Activated naive CD8-positive, alpha-beta T cell treated with anti-CD3 and anti-CD28 coated beads for 36 hours (primary cell): ENCODE measurements around the gene FITM1. TPM values are rescaled to one million over a fixed set of nuclear protein-coding genes. Genes with fewer than 3 reads are reported as not detected.
A peak's percentile ranks its signal among the peaks of the same experiment; 100 is the strongest.

ENCODE experiments used
- DNase-seq: peaks from one replicate; pipeline ENCODE4 v3.0.0; 2021
- H3K27ac Mint-ChIP-seq: one replicate; pipeline ENCODE4 v1.8.0; 2022; ENCODE audit warnings: mild to moderate bottlenecking, moderate library complexity, mixed read lengths
- H3K27me3 Mint-ChIP-seq: one replicate; pipeline ENCODE4 v1.8.0; 2022; ENCODE audit warnings: mild to moderate bottlenecking, mixed read lengths
- H3K36me3 Mint-ChIP-seq: one replicate; pipeline ENCODE4 v1.8.0; 2021; ENCODE audit warnings: mild to moderate bottlenecking, mixed read lengths
- H3K4me1 Mint-ChIP-seq: one replicate; pipeline ENCODE4 v1.8.0; 2021; ENCODE audit warnings: mixed read lengths
- H3K4me3 Mint-ChIP-seq: one replicate; pipeline ENCODE4 v1.8.0; 2022; ENCODE audit warnings: mild to moderate bottlenecking, moderate library complexity, mixed read lengths
- H3K9me3 Mint-ChIP-seq: one replicate; pipeline ENCODE4 v1.8.0; 2022; ENCODE audit warnings: mixed read lengths
- total RNA-seq, 2 experiments: library from RNA; stranded (reverse); gene quantifications; one replicate each; pipeline ENCODE4 v1.2.3, GENCODE V29; 2021

FITM1 gene
- total RNA-seq, 2 experiments from 2014 or later, result 0.29 TPM; not detected in 1

- H3K36me3 Mint-ChIP-seq, result peaks cover 22% of the 10 kb centered on the region
- H3K27ac Mint-ChIP-seq, result peak overlapping the region; percentile 92
- DNase-seq, result no peak
- H3K4me3 Mint-ChIP-seq, result no peak overlapping the region
- no peaks in the 10 kb centered on the region for H3K27me3 Mint-ChIP-seq
- H3K9me3 Mint-ChIP-seq, result no peaks in the 10 kb centered on the region
- peaks cover 19% of the 10 kb centered on the region for H3K4me1 Mint-ChIP-seq
Observed at GRCh38 chr14:24108336-24108874, 22.1 kb upstream of the FITM1 start.

DNA sequence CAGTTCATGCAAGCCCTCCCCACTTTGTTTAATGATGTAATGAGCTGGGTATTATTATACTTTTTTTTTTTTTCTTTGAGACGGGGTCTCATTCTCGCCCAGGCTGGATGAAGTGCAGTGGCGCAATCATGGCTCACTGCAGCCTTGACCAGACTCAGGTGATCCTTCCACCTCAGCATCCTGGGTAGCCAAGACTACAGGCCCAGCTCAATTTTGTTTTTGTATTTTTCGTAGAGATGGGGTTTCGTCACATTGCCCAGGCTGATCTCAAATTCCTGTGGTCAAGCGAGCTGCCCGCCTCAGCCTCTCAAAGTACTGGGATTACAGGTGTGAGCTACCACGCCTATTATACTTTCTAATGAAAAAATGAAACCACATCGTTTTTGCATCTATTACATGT, 20.4 kb upstream of the FITM1 start:
- no peak for DNase-seq
- Mint-ChIP-seq H3K4me1 (peaks cover 19% of the 10 kb centered on the region), H3K27ac (no peak overlapping the region), H3K27me3 (no peaks in the 10 kb centered on the region), H3K36me3 (peaks cover 7% of the 10 kb centered on the region), H3K4me3 (no peak overlapping the region), H3K9me3 (no peaks in the 10 kb centered on the region)

- no peaks in the 10 kb centered on the region for H3K9me3 Mint-ChIP-seq
- peaks cover 22% of the 10 kb centered on the region for H3K4me1 Mint-ChIP-seq
- no peak for DNase-seq
- H3K36me3 Mint-ChIP-seq, result peaks cover 7% of the 10 kb centered on the region
- no peak overlapping the region for H3K4me3 Mint-ChIP-seq
- peak overlapping the region; percentile 25 for H3K27ac Mint-ChIP-seq
- H3K27me3 Mint-ChIP-seq, result no peaks in the 10 kb centered on the region
Observed at GRCh38 chr14:24110523-24110922, 19.9 kb upstream of the FITM1 start.

DNA sequence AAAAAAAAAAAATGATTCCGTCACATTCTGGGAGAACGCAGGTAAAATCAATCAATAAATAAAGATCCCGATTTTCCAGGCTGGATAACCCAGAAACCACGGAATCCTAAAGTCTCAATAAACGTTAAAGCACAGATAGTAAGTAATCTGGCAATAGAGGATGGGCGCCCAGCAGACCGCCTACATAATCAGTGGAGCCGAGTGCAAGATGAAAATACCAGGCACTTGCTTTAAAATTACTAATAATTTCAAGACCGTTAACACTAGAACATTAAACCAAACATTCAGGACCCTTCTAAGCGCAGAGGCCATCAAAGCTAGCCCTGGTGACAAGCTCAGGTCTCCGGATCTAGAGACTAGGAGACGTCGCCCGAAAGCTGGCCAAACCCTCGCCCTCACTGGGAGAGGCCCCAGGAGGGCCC, 17.1 kb upstream of the FITM1 start:
- H3K9me3 Mint-ChIP-seq, result no peaks in the 10 kb centered on the region
- peaks cover 12% of the 10 kb centered on the region for H3K36me3 Mint-ChIP-seq
- no peak for DNase-seq
- H3K4me1 Mint-ChIP-seq, result peaks cover 28% of the 10 kb centered on the region
- H3K27ac Mint-ChIP-seq, result peak overlapping the region; percentile 99
- H3K27me3 Mint-ChIP-seq, result no peaks in the 10 kb centered on the region
- peak overlapping the region; percentile 95 for H3K4me3 Mint-ChIP-seq

- DNase-seq, result peak; percentile 87
Observed at GRCh38 chr14:24113801-24114531, 16.5 kb upstream of the FITM1 start.

GRCh38 chr14:24114532-24115421, 15.7 kb upstream of the FITM1 start, which contains the start of the genes DCAF11 and NRL:
Gene DCAF11 (plus strand): TSS chr14:24114777. CDS start chr14:24115595, 818 bp downstream.
Gene NRL (minus strand): TSS chr14:24114949. CDS start chr14:24082848, 32,101 bp downstream.
- peak; percentile 99 for DNase-seq
- H3K4me1 Mint-ChIP-seq, result peaks cover 22% of the 10 kb centered on the region
- peak within 1 kb of the TSS; percentile 99 for H3K27ac Mint-ChIP-seq
- peaks cover 17% of the 10 kb centered on the region for H3K36me3 Mint-ChIP-seq
- no peaks in the 10 kb centered on the region for H3K27me3 Mint-ChIP-seq
- H3K9me3 Mint-ChIP-seq, result no peaks in the 10 kb centered on the region
- H3K4me3 Mint-ChIP-seq, result peak within 1 kb of the TSS; percentile 95

More at GRCh38 chr14:24113801-24114531, 16.5 kb upstream of the FITM1 start:
- no peaks in the 10 kb centered on the region for H3K27me3 Mint-ChIP-seq
- peaks cover 22% of the 10 kb centered on the region for H3K4me1 Mint-ChIP-seq
- H3K36me3 Mint-ChIP-seq, result peaks cover 17% of the 10 kb centered on the region
- peak overlapping the region; percentile 99 for H3K27ac Mint-ChIP-seq
- H3K9me3 Mint-ChIP-seq, result no peaks in the 10 kb centered on the region
- peak overlapping the region; percentile 95 for H3K4me3 Mint-ChIP-seq

- Mint-ChIP-seq H3K9me3 (no peaks in the 10 kb centered on the region), H3K27me3 (no peaks in the 10 kb centered on the region), H3K36me3 (peaks cover 17% of the 10 kb centered on the region), H3K27ac (peak overlapping the region; percentile 99), H3K4me1 (peaks cover 21% of the 10 kb centered on the region), H3K4me3 (peak overlapping the region; percentile 95)
- DNase-seq, result no peak
Observed at GRCh38 chr14:24115422-24116127, 14.9 kb upstream of the FITM1 start.

GRCh38 chr14:24116128-24116814, 14.2 kb upstream of the FITM1 start:
- Mint-ChIP-seq H3K9me3 (no peaks in the 10 kb centered on the region), H3K36me3 (peaks cover 17% of the 10 kb centered on the region), H3K4me3 (peak overlapping the region; percentile 95), H3K4me1 (peaks cover 20% of the 10 kb centered on the region), H3K27ac (peak overlapping the region; percentile 99), H3K27me3 (no peaks in the 10 kb centered on the region)
- no peak for DNase-seq

DNA sequence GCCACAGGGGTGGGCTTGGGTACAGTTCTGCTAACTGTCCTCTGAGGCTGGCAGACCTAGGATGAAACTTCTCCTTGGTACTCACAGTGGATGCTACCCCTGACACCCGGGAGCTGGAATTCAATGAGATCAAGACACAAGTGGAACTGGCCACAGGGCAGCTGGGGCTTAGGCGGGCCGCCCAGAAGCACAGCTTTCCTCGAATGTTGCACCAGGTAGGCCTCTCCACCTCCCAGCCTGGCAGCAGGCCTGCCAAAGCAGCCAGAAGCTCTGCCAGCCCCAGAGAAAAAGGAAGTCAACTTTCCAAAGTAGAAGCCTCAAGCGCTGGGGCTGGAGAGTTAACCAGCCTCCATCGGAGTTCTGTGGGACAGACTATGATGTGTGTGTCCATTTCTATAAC, 13.3 kb upstream of the FITM1 start:
- no peak for DNase-seq
- Mint-ChIP-seq H3K36me3 (peaks cover 16% of the 10 kb centered on the region), H3K27me3 (no peaks in the 10 kb centered on the region), H3K27ac (no peak overlapping the region), H3K4me1 (peaks cover 20% of the 10 kb centered on the region), H3K9me3 (no peaks in the 10 kb centered on the region), H3K4me3 (no peak overlapping the region)

DNA sequence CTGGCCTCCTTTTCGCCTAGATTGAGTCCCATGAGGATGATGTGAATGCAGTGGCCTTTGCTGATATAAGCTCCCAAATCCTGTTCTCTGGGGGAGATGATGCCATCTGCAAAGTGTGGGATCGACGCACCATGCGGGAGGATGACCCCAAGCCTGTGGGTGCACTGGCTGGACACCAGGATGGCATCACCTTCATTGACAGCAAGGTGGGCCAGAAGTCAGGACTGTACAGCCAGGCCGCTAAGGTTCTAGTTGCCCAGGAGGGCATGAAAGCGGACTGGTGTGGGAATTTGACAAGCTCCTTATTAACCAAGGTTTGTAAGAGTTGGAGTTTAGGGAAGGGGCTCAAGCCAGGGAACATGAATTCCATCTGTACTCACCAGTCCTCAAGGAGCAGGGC, 10.8 kb upstream of the FITM1 start:
- no peak overlapping the region for H3K27ac Mint-ChIP-seq

GRCh38 chr14:24121210-24121609, 9.2 kb upstream of the FITM1 start:
- Mint-ChIP-seq H3K36me3 (peaks cover 9% of the 10 kb centered on the region), H3K4me1 (peaks cover 13% of the 10 kb centered on the region), H3K27ac (no peak overlapping the region)

More for the DNA sequence above, 10.8 kb upstream of the FITM1 start:
- no peaks in the 10 kb centered on the region for H3K9me3 Mint-ChIP-seq
- H3K4me3 Mint-ChIP-seq, result no peak overlapping the region
- peaks cover 14% of the 10 kb centered on the region for H3K36me3 Mint-ChIP-seq
- H3K27me3 Mint-ChIP-seq, result no peaks in the 10 kb centered on the region
- H3K4me1 Mint-ChIP-seq, result peaks cover 20% of the 10 kb centered on the region
- no peak for DNase-seq

DNA sequence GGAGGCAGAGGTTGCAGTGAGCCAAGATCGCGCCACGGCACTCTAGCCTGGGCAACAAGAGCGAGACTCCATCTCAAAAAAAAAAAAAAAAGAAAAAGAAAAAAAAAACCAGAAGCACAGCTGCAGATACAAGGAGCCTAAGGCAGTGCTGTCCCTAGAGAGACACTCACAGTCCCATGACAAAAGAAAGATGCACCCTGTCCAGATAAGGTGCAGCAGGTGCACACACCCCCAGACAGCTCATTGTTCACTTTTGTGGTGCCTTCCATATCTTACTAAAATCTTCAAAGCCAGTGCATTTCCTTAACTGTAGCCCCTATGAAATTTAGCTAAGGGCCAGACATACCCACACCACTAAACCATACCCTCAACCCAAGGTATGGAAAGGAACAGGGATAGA, 8.0 kb upstream of the FITM1 start:
- Mint-ChIP-seq H3K4me1 (peaks cover 7% of the 10 kb centered on the region), H3K36me3 (peaks cover 6% of the 10 kb centered on the region), H3K27me3 (no peaks in the 10 kb centered on the region), H3K9me3 (no peaks in the 10 kb centered on the region), H3K4me3 (no peak overlapping the region), H3K27ac (no peak overlapping the region)
- DNase-seq, result no peak

More at GRCh38 chr14:24121210-24121609, 9.2 kb upstream of the FITM1 start:
- no peaks in the 10 kb centered on the region for H3K9me3 Mint-ChIP-seq
- no peak overlapping the region for H3K4me3 Mint-ChIP-seq
- no peaks in the 10 kb centered on the region for H3K27me3 Mint-ChIP-seq
- no peak for DNase-seq

DNA sequence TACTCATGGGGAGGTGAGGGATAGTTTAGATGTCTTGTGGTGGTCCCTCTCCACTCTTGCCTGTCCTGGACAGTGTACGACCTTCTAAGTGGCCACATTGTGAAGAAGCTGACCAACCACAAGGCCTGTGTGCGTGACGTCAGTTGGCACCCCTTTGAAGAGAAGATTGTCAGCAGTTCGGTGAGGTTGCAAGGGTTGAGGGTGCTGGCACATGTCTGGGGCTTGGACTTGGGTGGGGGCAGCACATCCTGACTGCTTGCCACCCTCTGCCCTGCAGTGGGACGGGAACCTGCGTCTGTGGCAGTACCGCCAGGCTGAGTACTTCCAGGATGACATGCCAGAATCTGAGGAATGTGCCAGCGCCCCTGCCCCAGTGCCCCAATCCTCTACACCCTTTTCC, 7.6 kb upstream of the FITM1 start:
- H3K27me3 Mint-ChIP-seq, result no peaks in the 10 kb centered on the region

More for the DNA sequence above, 7.6 kb upstream of the FITM1 start:
- H3K27ac Mint-ChIP-seq, result no peak overlapping the region
- peaks cover 5% of the 10 kb centered on the region for H3K36me3 Mint-ChIP-seq
- H3K4me3 Mint-ChIP-seq, result no peak overlapping the region
- peaks cover 3% of the 10 kb centered on the region for H3K4me1 Mint-ChIP-seq
- DNase-seq, result no peak
- no peaks in the 10 kb centered on the region for H3K9me3 Mint-ChIP-seq
